HG03097 (cell line): ENCODE measurements around the gene CCDC27.

Experiments
- ATAC-seq: cut with Tn5 transposase; IDR thresholded peaks from one replicate; pipeline ENCODE4 v1.9.1; 2021; ENCODE audit not compliant: unreplicated experiment, low FRiP score

Gene CCDC27

DNA sequence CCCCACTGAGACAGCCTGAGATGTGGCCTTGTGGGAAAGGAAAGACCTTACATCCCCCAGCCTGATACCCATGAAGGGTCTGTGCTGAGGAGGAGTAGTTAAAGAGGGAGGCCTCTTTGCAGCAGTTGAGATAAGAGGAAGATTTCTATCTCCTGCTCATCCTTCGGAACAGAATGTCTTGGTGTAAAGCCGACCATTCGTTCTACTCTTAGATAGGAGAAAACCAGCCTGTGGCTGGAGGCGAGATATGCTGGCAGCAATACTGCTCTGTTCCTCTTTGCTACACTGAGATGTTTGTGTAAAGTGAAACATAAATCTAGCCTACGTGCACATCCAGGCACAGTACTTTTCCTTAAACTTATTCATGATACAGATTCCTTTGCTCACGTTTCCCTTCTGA is 1.5 kb upstream of the CCDC27 start:
- no peak for ATAC-seq

DNA sequence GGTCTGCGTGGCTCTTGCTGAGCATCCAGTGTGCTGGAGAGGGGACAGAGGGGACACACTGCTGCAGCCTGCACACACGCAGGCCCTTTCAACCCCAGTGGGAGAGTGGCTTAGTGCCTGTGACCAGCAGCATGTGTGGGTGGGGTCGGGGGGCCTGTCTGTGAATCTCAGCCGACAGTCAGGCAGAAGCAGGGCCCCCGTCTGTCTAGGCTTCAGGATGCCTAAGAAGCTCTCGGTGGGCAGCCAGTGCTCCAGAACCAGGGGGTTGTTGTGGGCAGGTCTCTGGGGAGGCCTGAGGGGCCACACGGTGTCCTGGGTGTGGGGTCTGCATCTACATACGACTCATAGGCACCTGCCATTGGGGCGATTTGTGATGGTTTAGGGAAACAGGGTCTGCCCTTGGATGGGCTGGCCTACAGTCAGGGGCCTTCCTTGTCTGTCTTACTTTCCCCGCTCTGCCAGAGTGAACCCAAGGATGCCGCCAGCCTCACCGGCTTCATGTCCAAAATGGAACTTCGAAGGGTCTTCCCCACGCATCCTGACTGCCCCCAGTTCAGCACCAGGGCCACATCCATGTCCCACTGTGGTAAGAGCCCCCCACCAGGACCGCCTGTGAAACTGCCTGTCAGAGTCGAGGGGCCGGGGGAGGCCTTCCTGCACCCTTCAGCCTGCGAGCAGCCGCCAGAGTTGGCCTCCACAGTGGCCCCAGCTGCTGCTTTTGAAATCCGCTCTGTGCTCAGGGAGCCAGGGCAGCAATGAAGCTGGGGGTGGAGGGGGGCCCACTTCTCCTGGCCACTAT is 1.6 kb downstream of the CCDC27 start:
- ATAC-seq, result no peak

DNA sequence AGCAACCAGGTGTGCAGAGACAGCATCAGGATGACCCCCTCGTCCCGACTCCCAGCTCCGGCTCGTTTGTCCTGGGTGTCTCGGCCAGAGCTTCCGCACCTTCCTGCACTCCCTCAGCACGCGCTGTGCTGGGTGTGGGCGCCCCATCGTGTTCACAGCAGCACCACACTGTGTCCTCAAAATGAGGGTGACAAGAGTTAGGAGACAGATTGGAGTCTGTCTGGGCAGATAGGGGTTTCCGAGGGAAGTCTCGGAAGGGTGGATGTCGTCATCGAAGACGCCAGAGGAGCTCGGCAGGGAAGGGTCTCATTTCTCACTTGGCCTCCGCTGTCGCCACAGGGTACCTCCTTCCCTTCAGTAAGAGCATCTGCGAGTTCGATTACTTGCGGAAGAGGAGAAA is 4.1 kb downstream of the CCDC27 start:
- ATAC-seq, result no peak

DNA sequence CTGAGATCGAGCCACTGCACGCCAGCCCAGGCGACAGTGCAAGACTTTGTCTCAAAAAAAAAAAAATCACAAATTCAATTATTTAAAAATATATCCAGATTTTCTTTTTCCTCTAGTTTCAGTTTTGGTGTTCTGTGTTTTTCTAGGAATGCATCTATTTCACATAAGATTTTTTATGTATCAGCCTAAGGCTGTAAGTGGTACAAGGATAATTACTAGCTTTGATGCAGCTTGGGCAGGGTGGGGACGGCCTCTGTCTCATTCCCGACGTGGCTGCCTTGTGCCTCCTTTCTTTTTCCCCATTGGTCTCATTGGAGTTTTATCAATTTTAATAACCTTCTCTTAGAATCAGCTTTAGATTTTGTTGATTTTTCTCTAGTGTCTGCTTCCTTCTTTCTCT is 6.9 kb downstream of the CCDC27 start:
- ATAC-seq, result no peak

DNA sequence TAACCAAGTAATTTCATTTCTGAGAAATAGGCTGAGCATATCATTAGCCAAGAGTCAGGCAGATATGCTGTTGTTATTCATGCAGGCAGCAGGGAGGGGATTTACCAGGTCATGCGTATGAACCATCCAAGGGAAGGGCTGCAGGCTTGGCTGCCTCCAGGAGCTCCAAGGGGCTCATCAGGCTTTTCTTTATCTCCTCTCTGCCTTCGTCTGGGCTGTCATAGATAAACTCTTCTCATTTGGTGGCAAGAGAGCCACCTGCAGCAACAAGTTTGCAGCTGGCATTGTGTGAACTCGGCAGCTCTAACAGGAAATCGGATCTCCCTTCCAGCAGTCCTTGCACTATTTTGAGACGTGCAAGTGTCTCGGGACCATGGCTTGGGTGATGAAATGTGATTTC is 7.5 kb downstream of the CCDC27 start:
- no peak for ATAC-seq

DNA sequence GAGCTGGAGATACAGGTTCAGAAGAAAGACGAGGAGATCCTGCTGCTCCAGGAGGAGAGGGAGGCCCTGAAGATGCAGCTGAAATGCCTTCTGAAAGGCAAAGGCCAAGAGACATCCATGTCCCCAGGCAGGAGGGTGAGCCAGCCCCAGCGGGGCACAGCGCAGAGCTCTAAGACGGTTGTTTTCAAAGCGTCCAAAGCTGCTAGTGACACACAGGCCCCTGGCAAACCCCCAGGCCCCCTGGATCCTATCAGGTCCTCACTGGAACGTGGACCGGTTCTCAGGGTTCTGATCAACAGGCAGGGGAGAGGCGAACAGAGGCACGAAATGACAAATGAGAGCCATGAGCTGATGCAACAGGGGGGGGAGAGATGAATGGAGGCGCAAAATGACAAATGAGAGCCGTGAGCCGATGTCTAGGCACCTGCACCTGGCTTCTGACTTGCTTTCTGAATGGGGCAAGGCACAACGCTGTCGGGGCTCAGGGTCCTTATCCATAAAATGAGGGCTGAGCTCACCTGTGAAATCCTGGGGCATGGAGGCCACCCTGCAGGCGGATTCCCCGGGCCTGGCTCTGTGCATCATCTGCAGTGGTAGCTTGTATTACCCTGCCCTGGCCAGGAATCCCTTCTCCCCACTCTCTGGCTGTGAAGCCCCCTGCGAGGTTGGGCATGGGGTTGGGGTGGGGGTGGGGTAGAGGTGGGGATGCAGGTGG is 9.2 kb downstream of the CCDC27 start:
- ATAC-seq, result no peak

DNA sequence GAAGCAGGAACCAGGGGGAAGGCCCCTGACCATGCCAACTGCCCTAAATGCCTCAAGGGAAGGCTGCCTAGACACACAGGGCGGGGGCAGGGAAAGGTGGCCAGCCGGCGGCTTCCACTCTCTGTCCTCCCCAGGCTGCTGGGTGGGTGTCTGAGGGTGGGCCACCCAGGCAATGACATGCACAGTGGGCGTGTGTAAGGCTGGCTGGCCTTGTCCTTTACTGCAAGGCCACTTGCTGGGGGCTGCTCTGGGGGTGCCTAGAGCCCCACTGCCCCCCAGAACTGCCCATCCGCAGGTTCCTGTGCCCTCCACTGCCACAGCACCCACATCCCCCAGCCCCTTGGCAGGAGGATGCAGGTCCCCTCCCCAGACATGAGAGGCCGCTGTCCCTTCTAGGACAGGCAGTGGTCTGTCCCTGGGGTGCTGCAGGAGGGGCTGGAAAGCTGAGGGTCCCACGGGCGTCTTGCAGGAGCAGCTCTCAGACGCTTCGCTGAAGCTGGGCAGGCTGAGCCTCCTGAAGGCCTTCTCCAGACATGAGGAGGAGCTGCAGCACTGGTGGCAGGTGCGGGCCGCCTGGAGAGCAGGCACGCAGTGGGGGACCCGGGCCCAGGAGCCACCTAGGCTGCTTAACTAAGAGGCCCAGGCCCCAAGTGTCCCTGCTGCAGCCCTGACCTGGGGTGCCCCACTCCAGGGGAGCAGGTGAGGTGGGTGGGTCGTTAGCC is 10.1 kb downstream of the CCDC27 start:
- no peak for ATAC-seq

DNA sequence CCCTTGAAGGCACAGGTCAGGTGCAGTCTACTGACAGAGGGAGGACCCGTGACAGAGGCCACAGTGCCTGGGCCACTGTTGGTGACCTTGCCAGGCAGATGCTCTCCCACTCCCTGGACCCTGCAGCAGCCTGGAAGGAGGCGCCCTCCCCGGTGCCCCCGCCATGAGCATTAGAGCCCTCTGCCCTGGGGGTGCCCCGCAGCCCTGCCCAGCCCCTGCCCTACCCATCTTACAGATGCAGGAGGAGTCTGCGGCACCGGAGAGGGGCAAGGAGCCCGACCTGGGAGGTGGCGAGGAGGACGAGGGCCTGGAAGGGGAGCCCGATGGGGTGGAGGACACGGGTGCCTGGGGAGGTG is 10.6 kb downstream of the CCDC27 start:
- no peak for ATAC-seq

DNA sequence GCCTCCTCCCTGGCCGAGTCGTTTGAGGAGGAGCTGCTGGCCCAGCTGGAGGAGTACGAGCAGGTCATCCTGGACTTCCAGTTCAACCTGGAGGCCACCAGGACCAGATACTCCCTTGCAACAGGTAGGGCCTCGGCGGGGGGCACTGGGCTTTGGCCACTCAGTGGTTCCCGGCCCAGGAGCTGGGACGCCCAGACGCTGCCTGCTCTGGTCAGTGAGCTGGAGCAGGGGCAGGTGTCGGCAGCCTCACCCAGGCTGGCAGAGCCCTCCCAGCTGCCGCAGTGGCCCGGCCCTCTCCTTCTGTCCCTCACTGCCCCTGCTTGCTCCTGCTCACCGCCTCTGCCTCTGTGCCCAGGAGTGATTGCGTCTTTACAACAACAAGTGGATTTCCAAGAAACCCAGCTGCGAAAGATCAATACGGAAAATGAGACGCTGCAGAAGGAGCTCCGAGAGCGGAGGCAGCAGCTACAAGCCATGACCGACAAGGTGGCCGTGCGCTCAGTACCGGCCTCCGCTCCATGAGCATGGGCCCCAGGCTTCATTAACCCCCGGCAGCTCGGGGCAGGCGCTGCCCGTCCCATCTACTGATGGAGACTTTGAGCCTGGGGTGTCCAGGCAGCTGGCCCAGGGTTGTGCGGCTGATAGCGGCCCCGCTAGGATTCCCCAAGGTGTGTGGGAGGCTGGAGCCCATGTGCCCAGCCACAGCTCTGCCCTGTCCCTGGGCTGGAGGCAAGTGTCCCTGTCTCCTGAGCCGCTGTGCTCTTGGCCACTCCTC is 11.3 kb downstream of the CCDC27 start:
- ATAC-seq, result no peak

DNA sequence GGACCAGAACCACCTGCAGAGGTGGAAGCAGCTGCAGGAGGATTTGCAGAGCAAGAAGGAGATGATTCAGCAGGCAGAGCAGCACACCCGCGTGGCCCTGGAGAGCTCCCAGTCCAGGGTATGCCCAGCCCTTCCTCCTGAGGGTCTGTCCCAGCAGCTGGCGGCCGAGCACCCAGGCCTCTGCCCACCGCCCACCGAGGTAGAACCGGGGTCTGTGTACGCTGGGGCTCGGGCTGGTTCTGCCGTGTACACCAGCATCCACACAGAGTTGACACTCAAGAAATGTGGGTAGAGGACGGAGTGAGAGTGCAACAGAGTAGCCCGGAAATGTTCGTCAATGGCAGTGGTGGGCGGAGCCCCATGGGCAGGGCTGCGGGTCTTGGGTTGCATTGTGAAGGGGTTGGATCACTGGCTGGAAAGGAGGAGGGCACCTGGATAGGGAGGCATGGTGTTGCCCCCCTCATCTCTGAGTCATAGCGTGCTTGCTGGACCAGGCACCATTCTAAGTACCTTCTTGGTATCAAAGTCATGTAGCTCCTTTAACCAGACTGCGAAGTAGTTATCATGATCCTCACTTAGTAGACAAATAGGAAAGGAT is 15.2 kb downstream of the CCDC27 start:
- ATAC-seq, result no peak

DNA sequence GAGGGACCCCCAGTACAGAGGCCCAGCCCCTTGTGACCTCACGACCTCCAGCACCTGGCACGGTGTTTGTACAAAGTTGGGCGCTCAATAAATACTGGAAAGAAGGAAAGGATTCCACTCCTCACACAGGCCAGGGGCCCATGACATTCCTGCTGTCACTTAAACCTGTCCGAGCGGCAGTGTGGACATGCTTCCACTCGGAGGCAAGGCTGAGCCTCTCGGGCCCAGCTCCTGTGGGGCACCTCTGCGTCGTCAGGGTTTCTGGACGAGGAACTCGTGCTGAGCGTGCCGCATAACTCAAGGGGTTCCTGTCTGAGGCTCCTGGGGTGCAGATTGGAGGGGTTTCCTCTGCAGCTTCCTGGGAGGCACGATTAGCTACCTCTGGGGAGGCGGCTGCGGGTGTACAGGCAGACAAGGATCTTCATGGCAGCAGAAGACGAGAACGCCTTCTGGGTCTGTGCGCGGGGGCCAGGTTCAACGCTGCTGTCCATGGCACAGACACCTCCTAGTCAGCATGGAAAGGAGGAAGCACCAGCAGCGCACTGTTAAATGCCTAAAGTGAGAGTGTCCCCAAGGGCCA is 16.7 kb downstream of the CCDC27 start:
- ATAC-seq, result no peak

DNA sequence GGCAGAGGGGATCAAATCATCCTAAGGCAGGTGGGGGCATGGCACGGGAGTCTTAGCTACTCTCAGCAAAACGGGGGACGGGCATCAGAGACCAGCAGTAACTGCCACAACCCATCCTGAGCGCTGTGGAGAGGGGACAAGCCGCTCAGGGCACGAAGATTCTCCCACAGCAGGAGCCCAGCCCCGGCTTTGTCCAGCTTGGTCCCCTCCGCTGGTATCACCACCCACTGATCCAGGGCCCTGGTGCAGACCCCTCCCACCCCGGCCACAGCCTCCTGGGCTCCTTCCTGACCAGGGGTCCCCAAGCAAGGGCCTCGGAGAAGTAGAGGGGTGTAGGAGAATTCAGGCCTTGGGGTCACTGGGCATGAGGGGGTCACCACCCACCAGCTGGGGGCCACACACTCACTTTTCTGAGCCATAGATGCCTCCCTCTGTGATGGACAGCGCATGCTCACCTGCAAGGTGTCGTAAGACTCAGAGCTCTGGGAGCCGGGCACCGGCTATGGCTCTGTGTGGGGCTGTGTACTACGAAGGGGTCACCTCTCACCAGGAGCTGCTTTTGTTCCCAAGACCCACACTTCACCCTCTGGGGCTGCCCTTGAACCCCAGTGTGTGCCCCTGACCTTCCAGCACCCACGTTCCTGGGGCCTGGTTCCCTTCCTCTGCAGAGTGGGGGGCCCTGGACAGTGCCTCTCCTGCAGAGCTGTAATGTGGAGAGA is 18.0 kb downstream of the CCDC27 start:
- no peak for ATAC-seq

DNA sequence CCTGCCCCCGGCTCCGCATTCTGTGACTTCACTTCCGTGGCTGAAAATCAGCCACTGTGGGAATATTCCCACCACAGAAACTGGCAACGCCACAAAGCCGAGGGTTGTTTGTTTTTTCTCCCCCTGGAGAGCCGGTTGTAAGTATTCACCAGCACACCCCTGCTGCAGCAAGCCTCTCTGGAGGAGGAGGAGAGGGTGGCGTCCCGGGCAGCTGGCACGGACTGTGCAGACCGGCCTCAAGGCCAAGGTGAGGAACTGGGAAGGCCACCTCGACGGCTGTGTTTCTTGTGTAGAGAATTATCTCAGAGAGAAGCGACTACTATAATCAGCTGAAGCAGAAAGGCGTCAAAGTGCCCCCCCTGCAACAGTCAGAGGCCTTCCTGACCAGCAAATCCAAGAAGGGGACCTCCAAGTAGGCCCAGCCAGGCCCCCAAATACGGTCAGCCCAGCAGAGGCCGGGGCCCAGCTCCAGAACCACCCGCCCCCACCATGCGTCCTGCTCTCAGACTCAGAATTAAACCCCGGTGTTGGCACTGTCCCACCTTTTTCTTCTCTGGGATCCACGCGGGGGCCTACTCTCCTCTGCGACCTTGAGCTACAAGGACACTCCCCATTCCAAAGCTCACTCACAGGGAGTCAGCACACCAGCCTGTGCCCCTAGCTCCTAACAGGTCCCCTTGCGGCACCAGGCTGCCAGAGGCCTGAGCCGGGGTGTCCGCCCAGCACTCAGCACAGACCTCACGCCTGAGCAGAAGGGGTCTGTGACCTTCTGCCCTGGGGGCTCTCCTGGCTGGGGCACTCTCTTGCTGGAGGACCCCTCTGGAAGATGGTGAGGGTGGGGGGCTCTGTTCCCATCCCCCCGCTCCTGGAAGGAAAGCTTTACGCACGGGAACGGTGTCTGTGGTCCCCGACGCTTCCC is 19.1 kb downstream of the CCDC27 start:
- no peak for ATAC-seq

DNA sequence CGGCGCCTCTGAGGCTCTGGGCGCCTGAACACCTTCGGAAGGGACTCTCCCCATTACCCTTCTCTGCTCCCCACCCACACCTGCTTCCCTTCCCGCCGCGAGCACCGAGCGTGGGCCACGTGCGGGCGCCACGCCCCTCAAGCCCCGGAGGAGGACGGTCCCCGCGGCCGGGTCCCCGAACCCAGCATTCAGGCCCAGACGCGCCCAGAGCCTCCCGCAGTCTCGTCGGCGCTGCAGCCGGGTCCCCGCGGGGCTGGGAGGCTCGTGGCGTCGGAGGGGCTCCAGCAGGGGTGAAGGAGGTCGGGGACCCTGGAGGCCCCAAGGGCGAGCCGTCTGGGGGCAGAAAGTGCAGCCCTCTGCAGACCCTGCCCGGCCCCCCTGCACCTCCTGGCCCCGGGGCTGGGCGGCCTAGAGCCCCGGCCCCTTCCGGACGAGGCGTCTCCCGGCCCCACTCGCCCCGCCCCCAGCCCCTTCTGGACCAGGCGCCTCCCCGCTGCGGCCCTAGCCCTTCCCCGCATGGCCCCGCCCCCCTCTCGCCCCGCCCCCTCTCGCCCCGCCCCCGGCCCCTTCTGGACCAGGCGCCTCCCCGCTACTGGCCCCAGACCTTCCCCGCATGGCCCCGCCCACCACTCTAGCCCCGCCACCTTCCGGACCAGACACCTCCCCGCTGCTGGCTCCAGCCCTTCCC is 19.9 kb downstream of the CCDC27 start:
- no peak for ATAC-seq

DNA sequence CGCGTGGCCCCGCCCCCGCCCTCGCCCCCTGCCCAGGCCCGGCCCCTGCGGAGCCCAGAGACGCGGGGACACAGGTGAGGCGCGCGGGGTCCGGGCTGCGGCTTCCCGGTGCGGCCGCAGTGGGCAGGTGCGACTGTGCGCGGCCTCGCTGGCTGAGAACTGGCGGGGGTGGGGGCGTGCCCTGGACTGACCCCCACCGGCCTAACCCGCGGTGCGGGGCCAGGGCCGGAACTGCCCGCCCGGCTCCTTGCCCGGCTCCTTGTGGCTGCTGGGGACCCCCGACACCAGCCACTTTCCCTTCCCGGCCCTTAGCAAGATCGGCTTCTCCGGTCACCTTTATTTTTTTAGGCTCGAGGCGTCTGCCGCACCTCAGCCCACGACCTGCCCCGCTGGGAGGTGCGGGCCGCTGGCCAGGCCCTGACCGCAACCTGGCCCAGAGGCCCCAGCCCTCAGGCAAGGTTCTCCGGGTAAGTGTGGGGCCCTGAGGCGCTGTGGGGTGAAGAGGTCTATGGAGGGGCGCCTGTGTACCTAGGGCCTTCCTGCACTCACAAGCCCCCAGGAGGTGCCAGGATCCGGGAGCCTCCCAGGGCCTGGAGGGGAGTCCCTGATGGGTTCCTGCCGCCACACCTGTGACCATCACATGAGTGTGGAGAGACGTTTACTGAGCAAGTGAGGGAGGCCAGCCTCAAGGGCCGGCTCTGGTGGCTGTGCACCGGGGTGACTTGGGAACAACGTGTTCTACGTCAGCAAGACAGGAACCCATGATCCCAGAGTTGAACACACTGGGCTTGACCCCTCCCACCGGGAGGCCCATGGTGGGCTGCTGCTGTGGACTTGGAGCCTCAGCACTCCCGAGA is 20.7 kb downstream of the CCDC27 start, which contains the start of gene SMIM1:
TSS of gene SMIM1 (plus strand) at position 35 of the 857 bp plus-strand sequence. CDS start 2,625 bp downstream, outside the sequence.
- ATAC-seq, result no peak

DNA sequence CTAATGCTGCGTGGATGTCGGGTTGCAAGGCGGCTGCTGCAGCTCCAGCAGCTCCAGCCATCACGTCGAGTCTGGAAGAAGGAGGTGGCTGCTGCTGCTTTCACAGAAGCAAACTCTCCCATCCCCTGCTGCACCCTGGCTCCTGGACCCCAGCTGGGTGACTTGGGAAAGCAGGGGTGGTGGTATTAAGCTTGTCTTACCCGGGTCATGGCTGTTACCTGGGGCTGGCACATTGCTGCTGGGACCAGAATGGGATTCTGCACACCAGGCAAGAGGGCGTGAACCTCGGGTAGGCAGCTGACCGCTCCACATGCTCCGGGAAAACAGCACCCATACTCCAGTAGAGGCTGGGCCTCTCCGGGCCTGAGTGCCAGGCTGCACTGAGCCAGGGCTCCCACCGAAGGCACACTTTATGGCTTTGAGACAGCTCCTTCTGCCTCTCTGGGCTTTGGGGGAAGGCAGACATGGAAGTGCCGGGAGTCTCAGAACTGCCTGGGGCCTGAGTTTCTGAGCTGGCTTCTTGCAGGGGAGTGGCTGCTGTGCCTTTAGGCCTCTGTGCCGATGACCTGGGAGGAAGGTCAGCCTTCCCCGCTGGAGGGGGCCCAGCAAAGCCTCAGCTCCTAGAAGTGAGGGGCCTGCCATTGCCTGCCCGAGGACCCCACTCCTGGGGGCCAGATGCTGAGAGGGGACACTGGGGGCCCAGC is 21.5 kb downstream of the CCDC27 start:
- ATAC-seq, result no peak
